ENCODE measurements around the gene LCA5L. TPM values are rescaled to one million over a fixed set of nuclear protein-coding genes. Genes with fewer than 3 reads are reported as not detected.
"Not testable (repeated sequence)": the region's sequence is repeated elsewhere in the genome, so short reads cannot be mapped to it uniquely, and the experiment has no call there.

Gene LCA5L
- total RNA-seq, 2 donors from 2014 or later: 0.26 to 1.5 TPM

DNA sequence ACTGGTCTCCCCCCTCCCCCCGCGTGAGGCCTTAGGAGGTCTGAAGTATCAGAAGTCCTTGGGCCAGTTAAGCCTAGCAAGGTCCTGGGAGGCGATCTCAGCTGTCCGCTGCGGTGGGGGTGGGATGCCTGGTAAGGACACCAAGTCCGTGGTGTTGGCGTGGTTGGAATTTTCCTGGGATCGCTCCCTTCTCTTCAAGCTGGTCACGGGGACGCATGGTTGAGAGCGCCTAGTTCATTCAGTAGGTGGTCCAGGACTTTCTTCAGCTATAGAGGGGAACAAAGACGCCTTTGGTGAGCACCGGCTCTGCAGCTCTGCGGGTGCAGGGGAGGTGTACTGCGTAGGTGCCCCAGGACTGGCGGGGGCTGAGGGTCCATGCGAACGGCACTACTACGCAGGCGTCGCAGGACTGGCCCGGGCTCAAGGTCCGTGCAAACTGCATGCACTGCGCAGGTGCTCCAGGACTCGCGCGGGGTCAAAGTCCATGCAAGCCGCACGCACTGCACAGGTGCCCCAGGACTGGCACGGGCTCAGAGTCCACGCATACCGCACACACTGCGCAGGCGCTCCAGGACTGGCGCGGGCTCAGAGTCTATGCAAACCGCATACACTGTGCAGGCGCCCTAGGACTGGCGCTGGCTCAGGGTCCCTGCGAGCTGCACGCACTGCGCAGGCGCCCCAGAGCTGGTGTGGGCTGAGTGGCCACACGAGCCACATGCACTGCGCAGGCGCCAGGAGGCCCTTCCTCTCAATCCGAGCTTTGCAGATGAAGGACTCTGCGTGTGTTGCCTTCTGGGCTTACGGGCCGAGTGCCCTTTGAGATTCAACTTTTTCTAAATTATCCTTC is 60.1 kb downstream of the LCA5L start:
- Histone ChIP-seq H3K4me3 (peak overlapping the region; percentile 27 to 47), H3K4me1 (peaks cover 0 to 50% of the 10 kb centered on the region in 2 donors), H3K27me3 (no peaks in the 10 kb centered on the region), H3K9me3 (no peaks in the 10 kb centered on the region), H3K27ac (peak overlapping the region; percentile 74 to 81), H3K36me3 (no peaks in the 10 kb centered on the region)
- TF ChIP-seq CTCF (IDR thresholded peaks at IDR 0.05): no peak
- no peak for DNase-seq (ENCODE audit: low spot score)

DNA sequence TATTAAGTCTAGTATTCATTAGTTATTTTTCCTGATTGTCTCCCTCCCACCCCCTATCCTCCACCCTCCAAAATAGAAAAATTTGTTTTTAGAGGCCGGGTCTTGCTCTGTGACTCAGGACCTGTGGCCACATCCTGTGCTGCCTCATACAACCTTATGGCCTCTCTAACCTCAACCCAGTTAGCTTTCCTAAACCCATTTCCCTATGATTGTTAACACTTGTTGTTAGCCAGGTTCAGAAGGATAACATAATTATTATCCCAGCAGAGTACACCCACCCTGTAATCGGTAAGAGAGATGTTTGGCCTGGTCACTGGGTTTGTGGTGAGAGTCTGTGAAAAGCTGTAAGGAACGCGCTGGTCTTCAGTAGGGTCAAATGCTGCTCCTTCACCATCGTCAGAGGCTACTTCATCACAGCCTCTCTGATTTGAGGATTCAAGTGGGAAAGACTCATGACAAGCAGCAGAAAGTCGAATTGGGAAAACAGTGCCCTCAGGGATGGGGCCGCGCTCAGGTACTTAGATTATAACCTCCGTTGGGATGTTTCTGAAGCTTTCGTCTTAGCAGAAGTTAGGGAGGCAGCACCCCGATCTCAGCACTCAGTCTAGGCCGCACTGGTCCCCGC is 60.8 kb downstream of the LCA5L start:
- Histone ChIP-seq H3K27ac (peak overlapping the region; percentile 74 to 81), H3K36me3 (no peaks in the 10 kb centered on the region), H3K9me3 (no peaks in the 10 kb centered on the region), H3K27me3 (no peaks in the 10 kb centered on the region), H3K4me3 (no peak overlapping the region), H3K4me1 (peaks cover 0 to 44% of the 10 kb centered on the region in 2 donors)
- no peak for TF ChIP-seq CTCF (IDR thresholded peaks at IDR 0.05)
- DNase-seq (ENCODE audit: low spot score): no peak

DNA sequence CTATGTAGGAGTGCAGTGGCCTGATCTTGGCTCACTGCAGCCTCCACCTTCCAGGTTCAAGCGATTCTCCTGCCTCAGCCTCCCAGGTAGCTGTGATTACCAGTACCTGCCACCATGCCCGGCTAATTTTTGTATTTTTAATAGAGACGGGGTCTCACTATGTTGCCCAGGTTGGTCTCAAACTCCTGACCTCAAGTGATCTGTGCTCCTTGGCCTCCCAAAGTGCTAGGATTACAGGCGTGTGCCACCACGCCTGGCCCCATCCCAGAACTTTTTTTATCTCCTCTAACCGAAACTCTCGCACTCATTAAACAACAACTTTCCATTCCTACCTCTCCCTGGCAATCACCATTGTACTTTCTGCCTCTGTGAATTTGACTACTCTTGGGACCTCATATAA is 63.5 kb downstream of the LCA5L start:
- not testable (repeated sequence) for H3K27ac ChIP-seq; H3K4me3 ChIP-seq; H3K9me3 ChIP-seq; H3K36me3 ChIP-seq; H3K27me3 ChIP-seq; DNase-seq (ENCODE audit: low spot score)
- H3K4me1 ChIP-seq: peaks cover 0 to 26% of the 10 kb centered on the region in 2 donors

GRCh38 chr21:39381009-39381408 is 64.6 kb downstream of the LCA5L start:
- peaks cover 0 to 15% of the 10 kb centered on the region in 2 donors for H3K4me1 ChIP-seq

DNA sequence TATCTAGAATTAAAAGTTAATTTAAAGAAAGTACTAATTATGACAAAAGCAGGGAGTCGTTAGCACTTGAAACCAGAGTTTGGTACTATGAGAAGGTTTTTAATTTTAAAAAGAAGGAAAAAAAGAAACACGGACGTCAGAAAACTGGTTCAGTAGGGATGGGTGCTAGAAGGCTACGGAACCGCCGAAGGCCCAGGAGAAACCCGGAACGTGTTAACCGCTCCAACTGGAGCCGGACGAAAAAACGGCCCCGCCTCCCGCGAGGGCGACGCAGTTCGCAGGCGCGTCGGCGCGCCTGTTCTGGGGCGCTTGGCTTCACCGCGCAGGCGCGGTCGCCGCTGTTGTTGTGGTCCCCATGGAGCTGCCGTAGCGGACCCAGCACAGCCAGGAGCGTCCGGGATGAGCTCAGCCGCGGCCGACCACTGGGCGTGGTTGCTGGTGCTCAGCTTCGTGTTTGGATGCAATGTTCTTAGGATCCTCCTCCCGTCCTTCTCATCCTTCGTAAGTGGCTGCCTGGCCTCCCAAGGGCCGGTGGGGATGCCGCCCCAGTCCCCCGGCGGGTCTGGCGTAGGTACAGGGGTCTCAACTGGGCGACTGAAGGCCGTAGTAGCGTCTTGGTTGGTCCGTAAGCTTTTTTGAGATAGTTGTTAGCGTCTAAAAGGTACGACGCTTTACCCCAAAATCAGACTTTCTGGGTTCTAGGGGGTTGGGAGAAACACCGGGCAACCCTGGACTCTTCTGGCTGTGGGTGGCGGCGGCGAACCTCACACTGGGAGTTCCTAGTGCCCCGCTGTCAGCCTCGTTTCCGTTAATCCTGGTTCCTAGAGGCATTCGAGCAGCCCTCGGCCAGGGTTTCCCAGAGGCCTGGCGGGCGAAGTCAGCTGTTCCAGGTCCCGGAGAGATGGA is 65.3 kb downstream of the LCA5L start:
- peak overlapping the region; percentile 79 to 84 for H3K4me3 ChIP-seq
- H3K4me1 ChIP-seq: peaks cover 0 to 8% of the 10 kb centered on the region in 2 donors
- peak overlapping the region; percentile 90 to 95 for H3K27ac ChIP-seq
- H3K27me3 ChIP-seq: no peaks in the 10 kb centered on the region
- DNase-seq (ENCODE audit: low spot score): peak; percentile 95
- H3K36me3 ChIP-seq: no peaks in the 10 kb centered on the region
- no peaks in the 10 kb centered on the region for H3K9me3 ChIP-seq
- no peak for TF ChIP-seq CTCF (IDR thresholded peaks at IDR 0.05)

More at GRCh38 chr21:39381009-39381408, 64.6 kb downstream of the LCA5L start:
- peak overlapping the region; percentile 79 to 84 for H3K4me3 ChIP-seq
- H3K9me3 ChIP-seq: no peaks in the 10 kb centered on the region
- peak overlapping the region; percentile 90 to 95 for H3K27ac ChIP-seq
- no peaks in the 10 kb centered on the region for H3K27me3 ChIP-seq
- H3K36me3 ChIP-seq: no peaks in the 10 kb centered on the region
- DNase-seq (ENCODE audit: low spot score): no peak
- TF ChIP-seq CTCF (IDR thresholded peaks at IDR 0.05): no peak
